Neural cell (in vitro differentiated cells): ENCODE results near the gene CACNA1B.

Source experiments
- EZH2 ChIP-seq: fragments of 200-600, 300-800 bp; shearing (Covaris generic), sonication (generic); IDR thresholded peaks from 2 replicates; pipeline ENCODE4 v1.6.1; 2014; ENCODE audit warnings: antibody characterized with exemption, low read length, borderline replicate concordance, mild to moderate bottlenecking; ENCODE audit not compliant: insufficient read depth, poor library complexity, severe bottlenecking
- POLR2AphosphoS5 ChIP-seq: IDR thresholded peaks from 2 replicates; pipeline ENCODE4 v1.6.1; 2012
- RAD21 ChIP-seq: fragments of 450-650 bp; conservative IDR thresholded peaks from 2 replicates; pipeline ENCODE4 v1.6.1; 2014; ENCODE audit warnings: antibody characterized with exemption, mild to moderate bottlenecking, moderate library complexity
- REST ChIP-seq: IDR thresholded peaks from 2 replicates; pipeline ENCODE4 v1.6.1; 2012; ENCODE audit warnings: borderline replicate concordance
- SMC3 ChIP-seq: fragments of 450-650 bp; conservative IDR thresholded peaks from 2 replicates; pipeline ENCODE4 v1.6.1; 2014; ENCODE audit warnings: antibody characterized with exemption, mild to moderate bottlenecking, moderate library complexity; ENCODE audit not compliant: poor library complexity
- TAF1 ChIP-seq: IDR thresholded peaks from 2 replicates; pipeline ENCODE4 v1.6.1; 2012; ENCODE audit warnings: low read depth
- TF ChIP-seq, protein P1 (sequence below): fragments of 450-650 bp; IDR thresholded peaks from 2 replicates; pipeline ENCODE4 v1.5.1; 2014; ENCODE audit warnings: antibody characterized with exemption, mild to moderate bottlenecking, moderate library complexity; ENCODE audit not compliant: poor library complexity, severe bottlenecking

DNA sequence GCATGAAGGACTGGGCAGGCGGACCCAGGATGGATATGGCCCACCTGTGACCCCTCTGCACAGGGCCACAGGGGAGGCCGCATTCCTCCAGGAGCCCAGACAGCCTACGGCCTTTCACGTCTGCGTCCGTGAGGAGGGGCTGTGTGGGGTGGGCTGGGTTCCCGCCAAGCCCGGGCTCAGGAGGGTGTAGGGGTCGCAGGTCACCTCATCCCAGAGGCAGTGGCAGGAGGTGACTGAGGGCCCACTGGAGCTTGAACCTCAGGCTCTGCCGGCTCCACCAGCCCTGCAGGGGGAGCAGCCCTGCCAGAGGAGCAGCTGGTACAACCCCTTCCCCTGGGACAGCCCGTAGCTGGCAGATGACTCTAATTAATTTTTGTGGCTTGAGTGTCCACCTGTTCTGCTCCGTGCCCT is 40.7 kb upstream of the CACNA1B start:
- TF ChIP-seq RAD21 (no peak), POLR2AphosphoS5 (no peak), EZH2 (no peak), TAF1 (no peak), SMC3 (no peak), REST (no peak)
- TF ChIP-seq, protein P1, sequence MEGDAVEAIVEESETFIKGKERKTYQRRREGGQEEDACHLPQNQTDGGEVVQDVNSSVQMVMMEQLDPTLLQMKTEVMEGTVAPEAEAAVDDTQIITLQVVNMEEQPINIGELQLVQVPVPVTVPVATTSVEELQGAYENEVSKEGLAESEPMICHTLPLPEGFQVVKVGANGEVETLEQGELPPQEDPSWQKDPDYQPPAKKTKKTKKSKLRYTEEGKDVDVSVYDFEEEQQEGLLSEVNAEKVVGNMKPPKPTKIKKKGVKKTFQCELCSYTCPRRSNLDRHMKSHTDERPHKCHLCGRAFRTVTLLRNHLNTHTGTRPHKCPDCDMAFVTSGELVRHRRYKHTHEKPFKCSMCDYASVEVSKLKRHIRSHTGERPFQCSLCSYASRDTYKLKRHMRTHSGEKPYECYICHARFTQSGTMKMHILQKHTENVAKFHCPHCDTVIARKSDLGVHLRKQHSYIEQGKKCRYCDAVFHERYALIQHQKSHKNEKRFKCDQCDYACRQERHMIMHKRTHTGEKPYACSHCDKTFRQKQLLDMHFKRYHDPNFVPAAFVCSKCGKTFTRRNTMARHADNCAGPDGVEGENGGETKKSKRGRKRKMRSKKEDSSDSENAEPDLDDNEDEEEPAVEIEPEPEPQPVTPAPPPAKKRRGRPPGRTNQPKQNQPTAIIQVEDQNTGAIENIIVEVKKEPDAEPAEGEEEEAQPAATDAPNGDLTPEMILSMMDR = no peak
